OCI-LY3 (cell line): ENCODE measurements around the gene MAPT.

Experiments used
- EZH2phosphoT487 ChIP-seq: fragments of 200-600 bp; shearing (Covaris generic); IDR thresholded peaks from 2 replicates; pipeline ENCODE4 v1.6.1; 2018; ENCODE audit warnings: antibody characterized with exemption, mixed run types, low read depth
- TF ChIP-seq, protein P1 (sequence below): fragments of 200-600, 300-600 bp; sonication (generic); IDR thresholded peaks from 2 replicates; pipeline ENCODE4 v1.5.1; 2014; ENCODE audit warnings: antibody characterized with exemption, low read length, low read depth

DNA sequence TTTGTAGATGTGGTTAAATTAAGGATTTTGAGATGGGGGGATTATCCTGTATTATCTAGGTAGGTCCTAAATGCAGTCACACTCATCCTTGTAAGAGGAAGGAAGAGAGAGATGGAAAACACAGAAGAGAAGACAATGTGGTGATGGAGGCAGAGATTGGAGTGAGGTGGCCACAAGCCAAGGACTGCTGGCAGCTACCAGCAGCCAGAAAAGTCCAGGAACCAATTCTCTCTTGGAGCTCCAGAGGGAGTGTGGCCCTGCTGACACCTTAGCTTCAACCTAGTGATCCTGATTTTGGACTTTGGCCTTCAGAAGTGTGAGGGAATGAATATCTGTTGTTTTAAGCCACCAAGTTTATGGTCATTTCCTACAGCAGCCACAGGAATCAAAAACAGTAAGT lies 18.0 kb downstream of the MAPT start:
- TF ChIP-seq, protein P1, sequence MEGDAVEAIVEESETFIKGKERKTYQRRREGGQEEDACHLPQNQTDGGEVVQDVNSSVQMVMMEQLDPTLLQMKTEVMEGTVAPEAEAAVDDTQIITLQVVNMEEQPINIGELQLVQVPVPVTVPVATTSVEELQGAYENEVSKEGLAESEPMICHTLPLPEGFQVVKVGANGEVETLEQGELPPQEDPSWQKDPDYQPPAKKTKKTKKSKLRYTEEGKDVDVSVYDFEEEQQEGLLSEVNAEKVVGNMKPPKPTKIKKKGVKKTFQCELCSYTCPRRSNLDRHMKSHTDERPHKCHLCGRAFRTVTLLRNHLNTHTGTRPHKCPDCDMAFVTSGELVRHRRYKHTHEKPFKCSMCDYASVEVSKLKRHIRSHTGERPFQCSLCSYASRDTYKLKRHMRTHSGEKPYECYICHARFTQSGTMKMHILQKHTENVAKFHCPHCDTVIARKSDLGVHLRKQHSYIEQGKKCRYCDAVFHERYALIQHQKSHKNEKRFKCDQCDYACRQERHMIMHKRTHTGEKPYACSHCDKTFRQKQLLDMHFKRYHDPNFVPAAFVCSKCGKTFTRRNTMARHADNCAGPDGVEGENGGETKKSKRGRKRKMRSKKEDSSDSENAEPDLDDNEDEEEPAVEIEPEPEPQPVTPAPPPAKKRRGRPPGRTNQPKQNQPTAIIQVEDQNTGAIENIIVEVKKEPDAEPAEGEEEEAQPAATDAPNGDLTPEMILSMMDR = no peak
- TF ChIP-seq EZH2phosphoT487 = no peak
